Keratinocyte (primary cell): ENCODE measurements around the gene HOTAIR. TPM values are rescaled to one million over a fixed set of nuclear protein-coding genes. Genes with fewer than 3 reads are reported as not detected.

Experiments used
- DNase-seq: peaks from one replicate; pipeline ENCODE4 v3.0.0-alpha.2; 2011; ENCODE audit warnings: low read depth, missing footprints, low spot score
- FAIRE-seq: peaks from 2 replicates; lab custom pipeline; 2011; peaks lifted over from hg19 to GRCh38; lab: Jason Lieb, UNC
- H2AFZ ChIP-seq: 2 replicates; pipeline ENCODE4 v1.6.0; 2012; ENCODE audit warnings: low read length, control low read depth, inconsistent platforms; ENCODE audit not compliant: control insufficient read depth
- H3K27ac ChIP-seq: 2 replicates; pipeline ENCODE4 v1.5.1; 2011; ENCODE audit warnings: low read length; ENCODE audit not compliant: control insufficient read depth, insufficient read depth
- H3K27me3 ChIP-seq: 3 replicates; pipeline ENCODE4 v1.6.0; 2011; ENCODE audit warnings: low read length; ENCODE audit not compliant: control insufficient read depth, insufficient read depth; ENCODE audit errors: extremely low read depth
- H3K36me3 ChIP-seq, 2 experiments: 2 replicates in 1 of 2; 3 replicates in 1 of 2; pipeline ENCODE4 v1.5.1; 2011; ENCODE audit warnings: low read length in 2 of 2, mild to moderate bottlenecking in 1 of 2; ENCODE audit not compliant: control insufficient read depth in 2 of 2, insufficient read depth in 2 of 2; ENCODE audit errors: extremely low read depth in 1 of 2
- H3K4me1 ChIP-seq: 3 replicates; pipeline ENCODE4 v1.5.1; 2011; ENCODE audit warnings: low read length; ENCODE audit not compliant: control insufficient read depth, insufficient read depth; ENCODE audit errors: extremely low read depth
- H3K4me2 ChIP-seq: 3 replicates; pipeline ENCODE4 v1.6.0; 2011; ENCODE audit warnings: low read depth, low read length; ENCODE audit not compliant: control insufficient read depth, insufficient read depth; ENCODE audit errors: extremely low read depth
- H3K4me3 ChIP-seq, 3 experiments: fragments of 200-600 bp in 1 of 3; sonication (generic) in 1 of 3; 2 replicates in 2 of 3; 3 replicates in 1 of 3; pipeline ENCODE4 v1.5.1; 2011 to 2016; ENCODE audit warnings: low read length in 3 of 3, mild to moderate bottlenecking in 3 of 3, control low read depth in 2 of 3, inconsistent platforms in 1 of 3, low read depth in 1 of 3, mixed read lengths in 1 of 3, mixed run types in 1 of 3, moderate library complexity in 1 of 3; ENCODE audit not compliant: control insufficient read depth in 2 of 3, insufficient read depth in 2 of 3; ENCODE audit errors: extremely low read depth in 1 of 3
- H3K79me2 ChIP-seq: 2 replicates; pipeline ENCODE4 v1.6.0; 2012; ENCODE audit warnings: low read length; ENCODE audit not compliant: control insufficient read depth, insufficient read depth
- H3K9ac ChIP-seq: 3 replicates; pipeline ENCODE4 v1.6.0; 2011; ENCODE audit warnings: low read length; ENCODE audit not compliant: control insufficient read depth, insufficient read depth; ENCODE audit errors: extremely low read depth
- H3K9me1 ChIP-seq: 3 replicates; pipeline ENCODE4 v1.6.0; 2011; ENCODE audit warnings: low read length; ENCODE audit not compliant: control insufficient read depth, insufficient read depth; ENCODE audit errors: extremely low read depth
- H3K9me3 ChIP-seq: 2 replicates; pipeline ENCODE4 v1.5.1; 2012; ENCODE audit warnings: low read depth, low read length; ENCODE audit not compliant: control insufficient read depth
- H4K20me1 ChIP-seq: 3 replicates; pipeline ENCODE4 v1.6.0; 2011; ENCODE audit warnings: low read length; ENCODE audit not compliant: control insufficient read depth, insufficient read depth; ENCODE audit errors: extremely low read depth
- CTCF ChIP-seq, 3 experiments: IDR thresholded peaks in 1 of 3; conservative IDR thresholded peaks in 1 of 3; optimal IDR thresholded peaks in 1 of 3; 2 replicates in 2 of 3; 3 replicates in 1 of 3; pipeline versions ENCODE3 to v1.5.1; 2011; ENCODE audit warnings: low read length in 3 of 3, mild to moderate bottlenecking in 3 of 3, moderate library complexity in 2 of 3, control low read depth in 1 of 3, inconsistent platforms in 1 of 3; ENCODE audit not compliant: insufficient read depth in 2 of 3; ENCODE audit errors: extremely low read depth in 1 of 3
- EZH2 ChIP-seq: IDR thresholded peaks from one replicate; pipeline ENCODE4 v1.6.1; 2012; ENCODE audit warnings: inconsistent platforms, mild to moderate bottlenecking, low read length, moderate library complexity
- dilution Hi-C: fragments of 300-500 bp; cut with MboI; formaldehyde crosslinking; loops from one replicate; pipeline ENCODE4 v1.7.0; 2020; ENCODE audit warnings: low sequenced_read_pairs; ENCODE audit not compliant: extremely low pct_ligation_motif_present
- polyA plus RNA-seq, 5 experiments: library from polyadenylated mRNA; depleted of rRNA in 3 of 5; stranded (reverse) in 3 of 5; stranded (forward) in 1 of 5; unstranded in 1 of 5; fragments of >200 nt; gene quantifications; 1 replicate in 1 of 5; 2 replicates in 3 of 5; 3 replicates in 1 of 5; pipeline versions ENCODE4 v1.2.1 to v1.2.3, GENCODE V29; 2011 to 2012; ENCODE audit warnings: missing spikeins in 2 of 5, low read depth in 1 of 5, low replicate concordance in 1 of 5

HOTAIR gene
- polyA plus RNA-seq, 1 donor (not counting 4 experiments of a cell fraction or from before 2014, with no cell fraction given): 4.0 TPM

- no peaks in the 10 kb centered on the region for H4K20me1 ChIP-seq
- H3K36me3 ChIP-seq: peaks cover 0 to 2% of the 10 kb centered on the region in 2 experiments
- H3K9me3 ChIP-seq: no peaks in the 10 kb centered on the region
- H3K79me2 ChIP-seq: peaks cover 93% of the 10 kb centered on the region
- DNase-seq (no peak), FAIRE-seq (peak; percentile 79)
- no peaks in the 10 kb centered on the region for H3K27me3 ChIP-seq
- no peak overlapping the region for H3K27ac ChIP-seq
- H2AFZ ChIP-seq: no peak overlapping the region
- peak overlapping the region; percentile 32 for H3K9ac ChIP-seq
- H3K4me2 ChIP-seq: peak overlapping the region; percentile 68
- no peaks in the 10 kb centered on the region for H3K9me1 ChIP-seq
- peaks cover 35% of the 10 kb centered on the region for H3K4me1 ChIP-seq
- TF ChIP-seq EZH2: no peak
- TF ChIP-seq CTCF (optimal IDR thresholded peaks at IDR 0.05 in 1 of 3, IDR thresholded peaks at IDR 0.05 in 1 of 3, conservative IDR thresholded peaks at IDR 0.05 in 1 of 3; ENCODE audit: extremely low read depth in 1 of 3, insufficient read depth in 2 of 3, low read length in 3 of 3): peak; percentile 52 to 62 (median 57)
- dilution Hi-C loops: no loop called here
- peak overlapping the region in 2 of 3 experiments; percentile 26 to 39 for H3K4me3 ChIP-seq
Measured at GRCh38 chr12:53989227-53990113, 14.7 kb upstream of the HOTAIR start.

DNA sequence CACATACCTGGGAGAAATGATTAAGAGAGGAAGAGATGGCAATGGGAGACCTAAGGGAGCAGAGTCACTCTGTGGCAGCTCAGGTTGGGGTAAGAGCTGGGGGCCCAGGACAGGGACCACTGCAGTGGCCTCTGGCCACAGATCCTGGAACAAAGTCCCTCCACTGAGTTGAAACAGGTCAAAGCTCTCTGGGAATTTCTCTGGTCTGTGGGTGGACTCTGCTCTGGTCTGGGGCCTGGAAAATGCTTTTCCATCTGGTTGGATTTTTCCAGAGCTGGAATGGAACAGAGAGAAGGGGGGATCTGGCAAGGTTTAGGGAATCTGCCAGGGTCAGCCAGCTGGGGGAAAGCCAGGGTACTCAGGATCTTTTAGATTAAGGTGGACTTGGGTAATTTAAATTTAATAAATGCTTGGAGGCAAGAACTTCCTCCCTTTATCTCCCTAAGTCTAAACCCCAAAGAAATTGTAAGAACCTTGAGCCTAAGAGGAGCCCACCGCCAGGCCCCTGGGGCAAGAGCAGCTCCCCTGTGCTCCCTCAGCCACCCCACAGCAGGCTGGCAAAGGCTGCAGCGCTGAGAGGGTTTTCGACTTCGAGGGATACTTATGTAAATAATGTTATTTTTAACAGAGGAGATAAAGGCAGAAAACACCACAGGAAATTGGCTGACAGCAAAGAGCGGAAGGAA lies 13.9 kb upstream of the HOTAIR start:
- H3K9me1 ChIP-seq: no peaks in the 10 kb centered on the region
- no peaks in the 10 kb centered on the region for H4K20me1 ChIP-seq
- H3K4me3 ChIP-seq: peak overlapping the region in 2 of 3 experiments; percentile 26 to 39
- TF ChIP-seq CTCF (optimal IDR thresholded peaks at IDR 0.05 in 1 of 3, IDR thresholded peaks at IDR 0.05 in 1 of 3, conservative IDR thresholded peaks at IDR 0.05 in 1 of 3; ENCODE audit: extremely low read depth in 1 of 3, insufficient read depth in 2 of 3, low read length in 3 of 3) (no peak), EZH2 (no peak)
- FAIRE-seq: no peak
- peak overlapping the region; percentile 6 for H3K9ac ChIP-seq
- no peak for DNase-seq
- dilution Hi-C loops: no loop called here
- peaks cover 85% of the 10 kb centered on the region for H3K79me2 ChIP-seq
- H3K9me3 ChIP-seq: no peaks in the 10 kb centered on the region
- peaks cover 35% of the 10 kb centered on the region for H3K4me1 ChIP-seq
- peak overlapping the region; percentile 68 for H3K4me2 ChIP-seq
- peaks cover 0 to 2% of the 10 kb centered on the region in 2 experiments for H3K36me3 ChIP-seq
- no peak overlapping the region for H2AFZ ChIP-seq
- no peaks in the 10 kb centered on the region for H3K27me3 ChIP-seq
- no peak overlapping the region for H3K27ac ChIP-seq
